ENCODE results near the gene TNFRSF1A.

Gene TNFRSF1A

DNA sequence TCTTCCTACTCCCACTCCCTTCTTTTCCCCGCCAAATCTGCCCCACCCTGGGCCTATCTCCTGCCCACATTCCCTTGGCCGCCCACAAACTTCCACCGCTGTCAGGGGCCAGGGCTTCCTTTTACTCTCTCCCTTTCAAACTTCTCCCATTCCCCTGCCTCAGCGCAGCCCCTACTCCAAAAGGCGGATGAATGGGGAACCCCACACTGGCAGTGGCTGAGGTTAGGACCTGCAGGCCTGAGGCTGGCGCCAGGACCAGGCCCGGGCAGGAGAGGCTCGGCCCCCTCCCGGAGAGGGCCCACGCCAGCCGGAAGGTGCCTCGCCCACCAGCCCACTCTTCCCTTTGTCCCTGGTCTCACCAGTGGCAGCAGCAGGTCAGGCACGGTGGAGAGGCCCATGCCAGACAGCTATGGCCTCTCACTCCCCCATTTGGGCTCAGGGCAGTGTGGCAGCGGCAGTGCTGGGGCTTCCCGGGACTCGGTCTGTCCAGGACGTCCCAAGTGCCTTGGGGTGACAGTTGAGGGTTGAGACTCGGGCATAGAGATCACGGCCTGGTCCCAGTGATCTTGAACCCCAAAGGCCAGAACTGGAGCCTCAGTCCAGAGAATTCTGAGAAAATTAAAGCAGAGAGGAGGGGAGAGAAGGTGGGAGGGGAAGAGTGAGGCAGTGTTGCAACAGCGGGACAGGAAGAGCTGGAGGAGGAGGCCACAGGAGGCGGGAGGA lies at the start of gene TNFRSF1A:
Gene TNFRSF1A, minus strand, starts transcription at position 660 of the 723 bp plus-strand sequence. Its CDS starts 262 bp downstream, at position 398.
- Histone ChIP-seq H3K9ac (ENCODE audit: low read depth, low read length) (peak within 1 kb of the TSS; percentile 83), H3K27ac (ENCODE audit: low read length) (peak within 1 kb of the TSS; percentile 98), H3K79me2 (ENCODE audit: insufficient read depth, low read length) (peaks cover 58% of the 10 kb centered on the region), H3K36me3 (ENCODE audit: insufficient read depth, low read length) (peaks cover 19% of the 10 kb centered on the region), H3K9me3 (ENCODE audit: insufficient read depth, low read length, severe bottlenecking) (no peaks in the 10 kb centered on the region), H3K4me1 (ENCODE audit: insufficient read depth, low read length) (peaks cover 54% of the 10 kb centered on the region), H3K4me2 (ENCODE audit: insufficient read depth, low read length) (peak within 1 kb of the TSS; percentile 88), H3K4me3 (ENCODE audit: low read depth in 1 of 2, low read length in 2 of 2) (peak within 1 kb of the TSS; percentile 57 to 72), H2AFZ (ENCODE audit: low read depth, low read length) (peak within 1 kb of the TSS; percentile 87), H4K20me1 (ENCODE audit: insufficient read depth, low read length) (peaks cover 6% of the 10 kb centered on the region; the same call in 1 of the 2 replicates), H3K27me3 (ENCODE audit: insufficient read depth, low read length, poor library complexity) (no peaks in the 10 kb centered on the region)
- peak; percentile 79 for DNase-seq
- TF ChIP-seq, protein P1, sequence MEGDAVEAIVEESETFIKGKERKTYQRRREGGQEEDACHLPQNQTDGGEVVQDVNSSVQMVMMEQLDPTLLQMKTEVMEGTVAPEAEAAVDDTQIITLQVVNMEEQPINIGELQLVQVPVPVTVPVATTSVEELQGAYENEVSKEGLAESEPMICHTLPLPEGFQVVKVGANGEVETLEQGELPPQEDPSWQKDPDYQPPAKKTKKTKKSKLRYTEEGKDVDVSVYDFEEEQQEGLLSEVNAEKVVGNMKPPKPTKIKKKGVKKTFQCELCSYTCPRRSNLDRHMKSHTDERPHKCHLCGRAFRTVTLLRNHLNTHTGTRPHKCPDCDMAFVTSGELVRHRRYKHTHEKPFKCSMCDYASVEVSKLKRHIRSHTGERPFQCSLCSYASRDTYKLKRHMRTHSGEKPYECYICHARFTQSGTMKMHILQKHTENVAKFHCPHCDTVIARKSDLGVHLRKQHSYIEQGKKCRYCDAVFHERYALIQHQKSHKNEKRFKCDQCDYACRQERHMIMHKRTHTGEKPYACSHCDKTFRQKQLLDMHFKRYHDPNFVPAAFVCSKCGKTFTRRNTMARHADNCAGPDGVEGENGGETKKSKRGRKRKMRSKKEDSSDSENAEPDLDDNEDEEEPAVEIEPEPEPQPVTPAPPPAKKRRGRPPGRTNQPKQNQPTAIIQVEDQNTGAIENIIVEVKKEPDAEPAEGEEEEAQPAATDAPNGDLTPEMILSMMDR (IDR thresholded peaks at IDR 0.05; ENCODE audit: borderline replicate concordance, extremely low read depth, low read length, poor library complexity, severe bottlenecking), result no peak
- no peak for TF ChIP-seq EZH2 (IDR thresholded peaks at IDR 0.05; ENCODE audit: borderline replicate concordance, low read depth, low read length, severe bottlenecking)
- peak; percentile 66 for ATAC-seq (ENCODE audit: insufficient read depth, low read depth)

DNA sequence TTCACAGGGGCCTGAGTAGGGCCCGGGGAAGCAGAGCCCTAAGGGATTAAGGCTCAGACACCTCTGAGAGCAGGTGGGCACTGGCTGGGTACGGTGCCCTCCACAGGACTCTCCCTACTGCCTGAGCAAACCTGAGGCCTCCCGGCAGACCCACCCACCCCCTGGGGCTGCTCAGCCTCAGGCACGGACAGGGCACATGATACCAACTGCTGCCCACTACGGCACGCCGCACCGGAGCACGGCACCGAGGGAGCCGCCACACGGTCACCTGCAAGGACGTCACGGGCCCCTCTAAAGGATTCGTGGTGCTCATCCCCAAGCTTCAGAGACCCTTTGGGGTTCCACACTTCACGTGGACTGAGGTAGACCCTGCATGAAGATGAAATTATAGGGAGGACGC lies 49.1 kb upstream of the TNFRSF1A start:
- TF ChIP-seq, protein P1 (IDR thresholded peaks at IDR 0.05; ENCODE audit: borderline replicate concordance, extremely low read depth, low read length, poor library complexity, severe bottlenecking), result no peak
- no peak for TF ChIP-seq EZH2 (IDR thresholded peaks at IDR 0.05; ENCODE audit: borderline replicate concordance, low read depth, low read length, severe bottlenecking)
- Histone ChIP-seq H3K9ac (ENCODE audit: low read depth, low read length) (no peak overlapping the region), H3K36me3 (ENCODE audit: insufficient read depth, low read length) (no peaks in the 10 kb centered on the region), H3K4me3 (ENCODE audit: low read depth in 1 of 2, low read length in 2 of 2) (no peak overlapping the region), H3K9me3 (ENCODE audit: insufficient read depth, low read length, severe bottlenecking) (no peaks in the 10 kb centered on the region), H3K27ac (ENCODE audit: low read length) (no peak overlapping the region), H3K79me2 (ENCODE audit: insufficient read depth, low read length) (no peaks in the 10 kb centered on the region), H3K27me3 (ENCODE audit: insufficient read depth, low read length, poor library complexity) (peaks cover 11% of the 10 kb centered on the region), H3K4me2 (ENCODE audit: insufficient read depth, low read length) (no peak overlapping the region), H2AFZ (ENCODE audit: low read depth, low read length) (no peak overlapping the region), H3K4me1 (ENCODE audit: insufficient read depth, low read length) (no peaks in the 10 kb centered on the region), H4K20me1 (ENCODE audit: insufficient read depth, low read length) (no peaks in the 10 kb centered on the region)
- ATAC-seq (ENCODE audit: insufficient read depth, low read depth) (no peak), DNase-seq (no peak)

DNA sequence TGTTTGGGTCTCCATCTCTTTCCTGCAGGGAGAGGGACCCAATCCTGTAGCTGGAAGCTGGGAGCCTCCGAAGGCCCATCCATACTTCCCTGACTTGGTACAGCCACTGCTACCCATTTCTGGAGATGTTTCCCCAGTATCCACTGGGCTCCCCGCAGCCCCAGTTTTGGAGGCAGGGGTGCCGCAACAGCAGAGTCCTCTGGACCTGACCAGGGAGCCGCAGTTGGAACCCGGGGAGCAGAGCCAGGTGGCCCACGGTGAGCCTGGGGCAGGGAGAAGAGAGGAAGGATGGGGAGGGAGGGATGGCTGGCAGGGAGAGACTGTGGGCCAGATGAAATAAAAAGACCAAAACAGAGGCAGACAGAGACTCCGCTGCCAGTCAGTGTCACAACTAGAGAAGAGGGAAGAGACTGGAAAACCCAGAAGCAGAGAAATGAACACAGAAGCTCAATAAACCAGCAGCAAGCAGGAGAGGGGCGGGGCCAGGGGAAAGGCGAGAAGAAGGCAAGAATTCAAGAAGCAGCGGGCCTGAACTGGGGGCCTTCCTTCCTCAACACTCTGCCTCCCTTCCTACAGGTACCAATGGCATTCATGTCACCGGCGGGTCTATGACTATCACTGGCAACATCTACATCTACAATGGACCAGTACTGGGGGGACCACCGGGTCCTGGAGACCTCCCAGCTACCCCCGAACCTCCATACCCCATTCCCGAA lies 48.4 kb upstream of the TNFRSF1A start:
- H3K4me1 ChIP-seq (ENCODE audit: insufficient read depth, low read length), result no peaks in the 10 kb centered on the region
- TF ChIP-seq, protein P1 (IDR thresholded peaks at IDR 0.05; ENCODE audit: borderline replicate concordance, extremely low read depth, low read length, poor library complexity, severe bottlenecking), result no peak
- TF ChIP-seq EZH2 (IDR thresholded peaks at IDR 0.05; ENCODE audit: borderline replicate concordance, low read depth, low read length, severe bottlenecking), result no peak
- DNase-seq, result no peak
- no peaks in the 10 kb centered on the region for H3K36me3 ChIP-seq (ENCODE audit: insufficient read depth, low read length)
- no peak overlapping the region for H3K9ac ChIP-seq (ENCODE audit: low read depth, low read length)
- no peak overlapping the region for H3K27ac ChIP-seq (ENCODE audit: low read length)
- H4K20me1 ChIP-seq (ENCODE audit: insufficient read depth, low read length), result no peaks in the 10 kb centered on the region
- H3K27me3 ChIP-seq (ENCODE audit: insufficient read depth, low read length, poor library complexity), result peaks cover 11% of the 10 kb centered on the region
- ATAC-seq (ENCODE audit: insufficient read depth, low read depth), result no peak
- no peak overlapping the region for H3K4me2 ChIP-seq (ENCODE audit: insufficient read depth, low read length)
- H3K4me3 ChIP-seq (ENCODE audit: low read depth in 1 of 2, low read length in 2 of 2), result no peak overlapping the region
- H2AFZ ChIP-seq (ENCODE audit: low read depth, low read length), result no peak overlapping the region
- H3K9me3 ChIP-seq (ENCODE audit: insufficient read depth, low read length, severe bottlenecking), result no peaks in the 10 kb centered on the region
- no peaks in the 10 kb centered on the region for H3K79me2 ChIP-seq (ENCODE audit: insufficient read depth, low read length)
